WTC11 (cell line): Measurements from ENCODE around the gene CSTPP1. TPM values are rescaled to one million over a fixed set of nuclear protein-coding genes. Genes with fewer than 3 reads are reported as not detected.

Experiments
- ATAC-seq: fragments of 200-7000 bp; cut with Tn5 transposase; 2 replicates; pipeline ENCODE4 v1.10.0; 2021; ENCODE audit warnings: mild to moderate bottlenecking, moderate library complexity
- CTCF ChIA-PET: fragments of 300-600 bp; sonication (Branson Sonifier 250); formaldehyde crosslinking; loops from one replicate; lab custom pipeline; 2021; ENCODE audit warnings: antibody characterized with exemption; lab: Charles Lee
- POLR2A ChIA-PET: fragments of 350-600 bp; sonication (Branson Sonifier 250); formaldehyde crosslinking; loops from one replicate; lab custom pipeline; 2021; ENCODE audit warnings: antibody characterized with exemption; lab: Charles Lee
- DNase-seq: peaks from one replicate; pipeline ENCODE4 v3.0.0; 2021; ENCODE audit warnings: low spot score
- H3K27ac Mint-ChIP-seq: 2 replicates; pipeline ENCODE4 v1.8.0; 2021; ENCODE audit warnings: mixed read lengths
- H3K27me3 Mint-ChIP-seq: 2 replicates; pipeline ENCODE4 v1.8.0; 2021; ENCODE audit warnings: low read depth, mild to moderate bottlenecking, moderate library complexity, mixed read lengths
- H3K36me3 Mint-ChIP-seq: 2 replicates; pipeline ENCODE4 v1.8.0; 2021; ENCODE audit warnings: mixed read lengths
- H3K4me1 Mint-ChIP-seq: 2 replicates; pipeline ENCODE4 v1.8.0; 2022; ENCODE audit warnings: mixed read lengths
- H3K4me3 Mint-ChIP-seq: 2 replicates; pipeline ENCODE4 v1.8.0; 2021; ENCODE audit warnings: mild to moderate bottlenecking, moderate library complexity, mixed read lengths
- H3K9me3 Mint-ChIP-seq: 2 replicates; pipeline ENCODE4 v1.8.0; 2021; ENCODE audit warnings: mixed read lengths
- EMX1 ChIP-seq: fragments of 250-450 bp; sonication (Bioruptor Pico); IDR thresholded peaks from 2 replicates; pipeline ENCODE4 v1.8.0; 2021; ENCODE audit warnings: mild to moderate bottlenecking
- GRHL2 ChIP-seq: fragments of 250-450 bp; sonication (Bioruptor Pico); IDR thresholded peaks from 2 replicates; pipeline ENCODE4 v1.8.0; 2022; ENCODE audit warnings: mild to moderate bottlenecking, moderate library complexity; ENCODE audit not compliant: insufficient replicate concordance, severe bottlenecking
- GTF2I ChIP-seq: fragments of 250-450 bp; sonication (Bioruptor Pico); conservative IDR thresholded peaks from 2 replicates; pipeline ENCODE4 v1.4.0; 2021; ENCODE audit warnings: mild to moderate bottlenecking
- IRF2 ChIP-seq: sonication (generic); formaldehyde crosslinking; IDR thresholded peaks from 2 replicates; pipeline ENCODE4 v1.8.0; 2022; ENCODE audit warnings: low read depth, missing genetic modification reagents, borderline replicate concordance
- KAT7 ChIP-seq: sonication (generic); formaldehyde crosslinking; IDR thresholded peaks from 2 replicates; pipeline ENCODE4 v1.8.1; 2023; ENCODE audit warnings: missing genetic modification reagents, mild to moderate bottlenecking, borderline replicate concordance
- NFYB ChIP-seq: sonication (generic); formaldehyde crosslinking; conservative IDR thresholded peaks from 2 replicates; pipeline ENCODE4 v1.8.0; 2022; ENCODE audit warnings: low read depth, missing genetic modification reagents
- NR2C2 ChIP-seq: sonication (generic); formaldehyde crosslinking; IDR thresholded peaks from 2 replicates; pipeline ENCODE4 v1.8.0; 2022; ENCODE audit warnings: mild to moderate bottlenecking, missing genetic modification reagents
- RORB ChIP-seq: fragments of 250-450 bp; sonication (Bioruptor Pico); IDR thresholded peaks from 2 replicates; pipeline ENCODE4 v1.9.0; 2021; ENCODE audit warnings: mild to moderate bottlenecking
- SMAD3 ChIP-seq: sonication (generic); formaldehyde crosslinking; IDR thresholded peaks from 2 replicates; pipeline ENCODE4 v1.8.0; 2022; ENCODE audit warnings: missing genetic modification reagents, mild to moderate bottlenecking, borderline replicate concordance
- SMAD4 ChIP-seq: sonication (generic); formaldehyde crosslinking; IDR thresholded peaks from 2 replicates; pipeline ENCODE4 v1.8.0; 2022; ENCODE audit warnings: mild to moderate bottlenecking, missing genetic modification reagents
- SOX15 ChIP-seq: fragments of 250-450 bp; sonication (Bioruptor Pico); IDR thresholded peaks from 2 replicates; pipeline ENCODE4 v1.9.0; 2021; ENCODE audit warnings: mild to moderate bottlenecking
- SP1 ChIP-seq: sonication (generic); formaldehyde crosslinking; conservative IDR thresholded peaks from 2 replicates; pipeline ENCODE4 v1.8.1; 2022; ENCODE audit warnings: missing genetic modification reagents
- ZNF121 ChIP-seq: sonication (generic); formaldehyde crosslinking; IDR thresholded peaks from 2 replicates; pipeline ENCODE4 v1.8.0; 2023; ENCODE audit warnings: missing genetic modification reagents
- ZNF317 ChIP-seq: sonication (generic); formaldehyde crosslinking; IDR thresholded peaks from 2 replicates; pipeline ENCODE4 v1.8.1; 2023; ENCODE audit warnings: low read depth, mild to moderate bottlenecking, moderate library complexity, missing genetic modification reagents, borderline replicate concordance
- total RNA-seq: library from RNA; stranded (reverse); gene quantifications from 3 replicates; pipeline ENCODE4 v1.2.3, GENCODE V29; 2021
- TF ChIP-seq, protein P1 (sequence below): sonication (generic); formaldehyde crosslinking; IDR thresholded peaks from 2 replicates; pipeline ENCODE4 v1.8.1; 2022; ENCODE audit warnings: mild to moderate bottlenecking, missing genetic modification reagents, moderate library complexity, borderline replicate concordance
- TF ChIP-seq, protein P2 (sequence below): sonication (generic); formaldehyde crosslinking; IDR thresholded peaks from 2 replicates; pipeline ENCODE4 v1.8.0; 2023; ENCODE audit warnings: missing genetic modification reagents, mild to moderate bottlenecking, borderline replicate concordance
- TF ChIP-seq, protein P3 (sequence below): sonication (generic); formaldehyde crosslinking; IDR thresholded peaks from 2 replicates; pipeline ENCODE4 v1.8.1; 2023; ENCODE audit warnings: mild to moderate bottlenecking, missing genetic modification reagents
- TF ChIP-seq, protein P4 (sequence below): fragments of 250-450 bp; sonication (Bioruptor Pico); IDR thresholded peaks from 2 replicates; pipeline ENCODE4 v1.9.0; 2021; ENCODE audit warnings: mild to moderate bottlenecking
- TF ChIP-seq, protein P5 (sequence below): sonication (generic); formaldehyde crosslinking; IDR thresholded peaks from 2 replicates; pipeline ENCODE4 v1.8.0; 2022; ENCODE audit warnings: mild to moderate bottlenecking, missing genetic modification reagents
- TF ChIP-seq, protein P6 (sequence below): sonication (generic); formaldehyde crosslinking; IDR thresholded peaks from 2 replicates; pipeline ENCODE4 v1.8.1; 2023; ENCODE audit warnings: mild to moderate bottlenecking, missing genetic modification reagents, borderline replicate concordance
- TF ChIP-seq, protein P7 (sequence below): sonication (generic); formaldehyde crosslinking; IDR thresholded peaks from 2 replicates; pipeline ENCODE4 v1.8.1; 2022; ENCODE audit warnings: mild to moderate bottlenecking, moderate library complexity, missing genetic modification reagents

The CSTPP1 gene
- total RNA-seq, 1 experiment from 2014 or later: 23.6 TPM

DNA sequence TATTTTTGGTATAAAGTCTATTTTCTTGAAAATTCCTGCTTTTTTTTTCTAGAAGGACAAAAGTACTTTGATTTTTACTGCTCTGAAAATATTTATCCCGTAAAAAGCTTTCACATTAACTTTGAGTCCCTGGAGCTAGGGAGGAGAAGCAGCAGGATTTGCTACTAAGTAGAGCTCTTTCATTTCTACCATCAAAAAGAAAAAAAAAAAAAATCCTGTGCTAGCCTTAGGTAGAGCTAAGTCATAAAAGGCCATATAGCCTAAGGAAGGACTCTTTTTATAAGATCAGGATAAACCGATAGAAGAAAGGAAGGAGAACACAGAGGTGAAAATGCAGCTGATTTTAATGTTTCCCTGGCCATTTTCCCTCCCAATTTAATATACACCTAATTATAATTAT lies 48.0 kb downstream of the CSTPP1 start (continued):
- TF ChIP-seq SMAD3: no peak
- no peak for TF ChIP-seq GRHL2 (CRISPR knock-in tag)
- TF ChIP-seq, protein P1, sequence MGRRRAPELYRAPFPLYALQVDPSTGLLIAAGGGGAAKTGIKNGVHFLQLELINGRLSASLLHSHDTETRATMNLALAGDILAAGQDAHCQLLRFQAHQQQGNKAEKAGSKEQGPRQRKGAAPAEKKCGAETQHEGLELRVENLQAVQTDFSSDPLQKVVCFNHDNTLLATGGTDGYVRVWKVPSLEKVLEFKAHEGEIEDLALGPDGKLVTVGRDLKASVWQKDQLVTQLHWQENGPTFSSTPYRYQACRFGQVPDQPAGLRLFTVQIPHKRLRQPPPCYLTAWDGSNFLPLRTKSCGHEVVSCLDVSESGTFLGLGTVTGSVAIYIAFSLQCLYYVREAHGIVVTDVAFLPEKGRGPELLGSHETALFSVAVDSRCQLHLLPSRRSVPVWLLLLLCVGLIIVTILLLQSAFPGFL: no peak
- TF ChIP-seq ZNF317 (CRISPR knock-in tag): no peak
- TF ChIP-seq, protein P2, sequence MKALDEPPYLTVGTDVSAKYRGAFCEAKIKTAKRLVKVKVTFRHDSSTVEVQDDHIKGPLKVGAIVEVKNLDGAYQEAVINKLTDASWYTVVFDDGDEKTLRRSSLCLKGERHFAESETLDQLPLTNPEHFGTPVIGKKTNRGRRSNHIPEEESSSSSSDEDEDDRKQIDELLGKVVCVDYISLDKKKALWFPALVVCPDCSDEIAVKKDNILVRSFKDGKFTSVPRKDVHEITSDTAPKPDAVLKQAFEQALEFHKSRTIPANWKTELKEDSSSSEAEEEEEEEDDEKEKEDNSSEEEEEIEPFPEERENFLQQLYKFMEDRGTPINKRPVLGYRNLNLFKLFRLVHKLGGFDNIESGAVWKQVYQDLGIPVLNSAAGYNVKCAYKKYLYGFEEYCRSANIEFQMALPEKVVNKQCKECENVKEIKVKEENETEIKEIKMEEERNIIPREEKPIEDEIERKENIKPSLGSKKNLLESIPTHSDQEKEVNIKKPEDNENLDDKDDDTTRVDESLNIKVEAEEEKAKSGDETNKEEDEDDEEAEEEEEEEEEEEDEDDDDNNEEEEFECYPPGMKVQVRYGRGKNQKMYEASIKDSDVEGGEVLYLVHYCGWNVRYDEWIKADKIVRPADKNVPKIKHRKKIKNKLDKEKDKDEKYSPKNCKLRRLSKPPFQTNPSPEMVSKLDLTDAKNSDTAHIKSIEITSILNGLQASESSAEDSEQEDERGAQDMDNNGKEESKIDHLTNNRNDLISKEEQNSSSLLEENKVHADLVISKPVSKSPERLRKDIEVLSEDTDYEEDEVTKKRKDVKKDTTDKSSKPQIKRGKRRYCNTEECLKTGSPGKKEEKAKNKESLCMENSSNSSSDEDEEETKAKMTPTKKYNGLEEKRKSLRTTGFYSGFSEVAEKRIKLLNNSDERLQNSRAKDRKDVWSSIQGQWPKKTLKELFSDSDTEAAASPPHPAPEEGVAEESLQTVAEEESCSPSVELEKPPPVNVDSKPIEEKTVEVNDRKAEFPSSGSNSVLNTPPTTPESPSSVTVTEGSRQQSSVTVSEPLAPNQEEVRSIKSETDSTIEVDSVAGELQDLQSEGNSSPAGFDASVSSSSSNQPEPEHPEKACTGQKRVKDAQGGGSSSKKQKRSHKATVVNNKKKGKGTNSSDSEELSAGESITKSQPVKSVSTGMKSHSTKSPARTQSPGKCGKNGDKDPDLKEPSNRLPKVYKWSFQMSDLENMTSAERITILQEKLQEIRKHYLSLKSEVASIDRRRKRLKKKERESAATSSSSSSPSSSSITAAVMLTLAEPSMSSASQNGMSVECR (CRISPR knock-in tag): no peak
- TF ChIP-seq, protein P3, sequence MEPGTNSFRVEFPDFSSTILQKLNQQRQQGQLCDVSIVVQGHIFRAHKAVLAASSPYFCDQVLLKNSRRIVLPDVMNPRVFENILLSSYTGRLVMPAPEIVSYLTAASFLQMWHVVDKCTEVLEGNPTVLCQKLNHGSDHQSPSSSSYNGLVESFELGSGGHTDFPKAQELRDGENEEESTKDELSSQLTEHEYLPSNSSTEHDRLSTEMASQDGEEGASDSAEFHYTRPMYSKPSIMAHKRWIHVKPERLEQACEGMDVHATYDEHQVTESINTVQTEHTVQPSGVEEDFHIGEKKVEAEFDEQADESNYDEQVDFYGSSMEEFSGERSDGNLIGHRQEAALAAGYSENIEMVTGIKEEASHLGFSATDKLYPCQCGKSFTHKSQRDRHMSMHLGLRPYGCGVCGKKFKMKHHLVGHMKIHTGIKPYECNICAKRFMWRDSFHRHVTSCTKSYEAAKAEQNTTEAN (CRISPR knock-in tag): no peak
- no peak for TF ChIP-seq KAT7 (CRISPR knock-in tag)
- TF ChIP-seq RORB (CRISPR knock-in tag): no peak
- TF ChIP-seq IRF2 (CRISPR knock-in tag): no peak
- TF ChIP-seq SMAD4: no peak
- no peak for TF ChIP-seq ZNF121 (CRISPR knock-in tag)
- TF ChIP-seq EMX1 (CRISPR knock-in tag): no peak
- no peak for TF ChIP-seq SOX15 (CRISPR knock-in tag)

DNA sequence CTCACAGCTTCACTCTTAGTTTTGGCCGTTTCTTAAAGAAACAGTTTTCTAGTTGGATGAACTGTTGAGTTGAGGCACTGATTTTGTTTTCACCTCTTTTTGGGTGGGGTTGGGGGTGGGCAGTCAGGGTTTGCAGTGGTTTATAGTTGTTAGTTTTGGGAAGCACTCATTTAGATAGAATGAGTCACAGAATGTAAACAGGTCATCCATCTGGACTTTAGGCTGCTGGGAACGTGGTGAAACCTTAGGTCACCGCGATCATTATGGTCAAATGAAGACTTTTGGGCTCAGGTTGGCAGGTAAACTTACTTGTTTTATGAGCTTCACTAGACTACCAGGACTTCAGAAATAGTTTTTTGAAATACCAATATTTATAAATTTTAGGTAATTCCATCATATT lies 48.4 kb downstream of the CSTPP1 start:
- DNase-seq (no peak), ATAC-seq (no peak)
- Mint-ChIP-seq H3K4me1 (no peaks in the 10 kb centered on the region), H3K36me3 (peaks cover 9% of the 10 kb centered on the region), H3K27ac (no peak overlapping the region), H3K9me3 (peaks cover 6% of the 10 kb centered on the region), H3K27me3 (peaks cover 2% of the 10 kb centered on the region; the same call in 1 of the 2 replicates), H3K4me3 (no peak overlapping the region)
- ChIA-PET POLR2A (no interaction called here), CTCF (interaction anchor here (2.6 kb wide), 1 partner anchor 168 kb away, joined by 20 read pairs; no protein-coding TSS in a partner anchor)
- TF ChIP-seq, protein P4, sequence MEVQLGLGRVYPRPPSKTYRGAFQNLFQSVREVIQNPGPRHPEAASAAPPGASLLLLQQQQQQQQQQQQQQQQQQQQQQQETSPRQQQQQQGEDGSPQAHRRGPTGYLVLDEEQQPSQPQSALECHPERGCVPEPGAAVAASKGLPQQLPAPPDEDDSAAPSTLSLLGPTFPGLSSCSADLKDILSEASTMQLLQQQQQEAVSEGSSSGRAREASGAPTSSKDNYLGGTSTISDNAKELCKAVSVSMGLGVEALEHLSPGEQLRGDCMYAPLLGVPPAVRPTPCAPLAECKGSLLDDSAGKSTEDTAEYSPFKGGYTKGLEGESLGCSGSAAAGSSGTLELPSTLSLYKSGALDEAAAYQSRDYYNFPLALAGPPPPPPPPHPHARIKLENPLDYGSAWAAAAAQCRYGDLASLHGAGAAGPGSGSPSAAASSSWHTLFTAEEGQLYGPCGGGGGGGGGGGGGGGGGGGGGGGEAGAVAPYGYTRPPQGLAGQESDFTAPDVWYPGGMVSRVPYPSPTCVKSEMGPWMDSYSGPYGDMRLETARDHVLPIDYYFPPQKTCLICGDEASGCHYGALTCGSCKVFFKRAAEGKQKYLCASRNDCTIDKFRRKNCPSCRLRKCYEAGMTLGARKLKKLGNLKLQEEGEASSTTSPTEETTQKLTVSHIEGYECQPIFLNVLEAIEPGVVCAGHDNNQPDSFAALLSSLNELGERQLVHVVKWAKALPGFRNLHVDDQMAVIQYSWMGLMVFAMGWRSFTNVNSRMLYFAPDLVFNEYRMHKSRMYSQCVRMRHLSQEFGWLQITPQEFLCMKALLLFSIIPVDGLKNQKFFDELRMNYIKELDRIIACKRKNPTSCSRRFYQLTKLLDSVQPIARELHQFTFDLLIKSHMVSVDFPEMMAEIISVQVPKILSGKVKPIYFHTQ (CRISPR knock-in tag): no peak
- TF ChIP-seq, protein P5, sequence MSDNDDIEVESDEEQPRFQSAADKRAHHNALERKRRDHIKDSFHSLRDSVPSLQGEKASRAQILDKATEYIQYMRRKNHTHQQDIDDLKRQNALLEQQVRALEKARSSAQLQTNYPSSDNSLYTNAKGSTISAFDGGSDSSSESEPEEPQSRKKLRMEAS (CRISPR knock-in tag): no peak
- TF ChIP-seq, protein P1: no peak
- TF ChIP-seq SP1 (CRISPR knock-in tag): no peak
- TF ChIP-seq, protein P6, sequence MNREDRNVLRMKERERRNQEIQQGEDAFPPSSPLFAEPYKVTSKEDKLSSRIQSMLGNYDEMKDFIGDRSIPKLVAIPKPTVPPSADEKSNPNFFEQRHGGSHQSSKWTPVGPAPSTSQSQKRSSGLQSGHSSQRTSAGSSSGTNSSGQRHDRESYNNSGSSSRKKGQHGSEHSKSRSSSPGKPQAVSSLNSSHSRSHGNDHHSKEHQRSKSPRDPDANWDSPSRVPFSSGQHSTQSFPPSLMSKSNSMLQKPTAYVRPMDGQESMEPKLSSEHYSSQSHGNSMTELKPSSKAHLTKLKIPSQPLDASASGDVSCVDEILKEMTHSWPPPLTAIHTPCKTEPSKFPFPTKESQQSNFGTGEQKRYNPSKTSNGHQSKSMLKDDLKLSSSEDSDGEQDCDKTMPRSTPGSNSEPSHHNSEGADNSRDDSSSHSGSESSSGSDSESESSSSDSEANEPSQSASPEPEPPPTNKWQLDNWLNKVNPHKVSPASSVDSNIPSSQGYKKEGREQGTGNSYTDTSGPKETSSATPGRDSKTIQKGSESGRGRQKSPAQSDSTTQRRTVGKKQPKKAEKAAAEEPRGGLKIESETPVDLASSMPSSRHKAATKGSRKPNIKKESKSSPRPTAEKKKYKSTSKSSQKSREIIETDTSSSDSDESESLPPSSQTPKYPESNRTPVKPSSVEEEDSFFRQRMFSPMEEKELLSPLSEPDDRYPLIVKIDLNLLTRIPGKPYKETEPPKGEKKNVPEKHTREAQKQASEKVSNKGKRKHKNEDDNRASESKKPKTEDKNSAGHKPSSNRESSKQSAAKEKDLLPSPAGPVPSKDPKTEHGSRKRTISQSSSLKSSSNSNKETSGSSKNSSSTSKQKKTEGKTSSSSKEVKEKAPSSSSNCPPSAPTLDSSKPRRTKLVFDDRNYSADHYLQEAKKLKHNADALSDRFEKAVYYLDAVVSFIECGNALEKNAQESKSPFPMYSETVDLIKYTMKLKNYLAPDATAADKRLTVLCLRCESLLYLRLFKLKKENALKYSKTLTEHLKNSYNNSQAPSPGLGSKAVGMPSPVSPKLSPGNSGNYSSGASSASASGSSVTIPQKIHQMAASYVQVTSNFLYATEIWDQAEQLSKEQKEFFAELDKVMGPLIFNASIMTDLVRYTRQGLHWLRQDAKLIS (CRISPR knock-in tag): no peak
- no peak for TF ChIP-seq NFYB (CRISPR knock-in tag)
- no peak for TF ChIP-seq NR2C2
- TF ChIP-seq, protein P7, sequence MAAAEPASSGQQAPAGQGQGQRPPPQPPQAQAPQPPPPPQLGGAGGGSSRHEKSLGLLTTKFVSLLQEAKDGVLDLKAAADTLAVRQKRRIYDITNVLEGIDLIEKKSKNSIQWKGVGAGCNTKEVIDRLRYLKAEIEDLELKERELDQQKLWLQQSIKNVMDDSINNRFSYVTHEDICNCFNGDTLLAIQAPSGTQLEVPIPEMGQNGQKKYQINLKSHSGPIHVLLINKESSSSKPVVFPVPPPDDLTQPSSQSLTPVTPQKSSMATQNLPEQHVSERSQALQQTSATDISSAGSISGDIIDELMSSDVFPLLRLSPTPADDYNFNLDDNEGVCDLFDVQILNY: no peak
- no peak for TF ChIP-seq GTF2I (CRISPR knock-in tag)
